ENCODE measurements around the gene MMD2. TPM values are rescaled to one million over a fixed set of nuclear protein-coding genes. Genes with fewer than 3 reads are reported as not detected.

The MMD2 gene
- total and polyA plus RNA-seq, 2 donors (not counting 1 experiment from before 2014, with no cell fraction given), result not detected

DNA sequence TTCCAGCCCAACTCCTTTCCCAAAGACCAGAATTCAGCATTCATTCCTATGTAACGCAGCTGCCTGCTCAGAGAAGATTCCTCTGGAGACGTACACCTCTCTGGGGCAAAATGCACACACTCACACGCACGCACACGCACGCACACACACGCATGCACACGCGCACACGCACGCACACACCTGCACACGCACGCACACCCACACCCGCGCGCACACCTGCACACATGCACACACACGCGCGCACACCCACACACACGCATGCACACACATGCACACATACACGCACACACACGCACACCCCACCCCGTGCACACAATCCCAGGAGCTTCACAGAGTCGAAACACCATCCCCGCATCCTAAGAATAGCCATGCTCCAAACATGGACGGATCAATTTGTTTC, 13.0 kb downstream of the MMD2 start:
- Histone ChIP-seq H3K79me2 (ENCODE audit: control insufficient read depth, insufficient read depth, low read length) (no peaks in the 10 kb centered on the region), H3K27me3 (replicated peaks in 1 of 4; ENCODE audit: control extremely low read depth in 1 of 4, control insufficient read depth in 3 of 4, insufficient read depth in 4 of 4, low read length in 3 of 4) (peaks cover 0 to 12% (median 1%) of the 10 kb centered on the region in 4 experiments), H3K4me2 (replicated peaks; ENCODE audit: low read depth, low read length, poor library complexity, severe bottlenecking) (no peak overlapping the region), H2AFZ (ENCODE audit: insufficient read depth, low read depth, low read length, poor library complexity, severe bottlenecking) (no peak overlapping the region), H3K9ac (ENCODE audit: low read length) (no peak overlapping the region), H4K20me1 (ENCODE audit: control insufficient read depth, insufficient read depth, low read length, poor library complexity, severe bottlenecking) (no peaks in the 10 kb centered on the region), H3K36me3 (replicated peaks in 1 of 2; ENCODE audit: control extremely low read depth in 1 of 2, control insufficient read depth in 1 of 2, extremely low read depth in 1 of 2, insufficient read depth in 2 of 2, low read length in 1 of 2) (no peaks in the 10 kb centered on the region), H3K4me3 (ENCODE audit: control extremely low read depth in 1 of 5, extremely low read depth in 1 of 5, insufficient read depth in 1 of 5, low read depth in 2 of 5, low read length in 4 of 5) (no peak overlapping the region), H3K9me3 (ENCODE audit: control extremely low read depth in 1 of 3, control insufficient read depth in 2 of 3, insufficient read depth in 1 of 3, low read length in 2 of 3) (peaks cover 0 to 11% (median 3%) of the 10 kb centered on the region in 3 donors), H3K4me1 (ENCODE audit: control insufficient read depth in 2 of 2, insufficient read depth in 2 of 2, low read length in 2 of 2) (no peaks in the 10 kb centered on the region), H3K27ac (ENCODE audit: low read length in 2 of 2) (no peak overlapping the region)
- no peak for DNase-seq
- no peak for TF ChIP-seq EZH2 (IDR thresholded peaks at IDR 0.05; ENCODE audit: borderline replicate concordance, insufficient read depth, low read depth, low read length, poor library complexity, severe bottlenecking)
- TF ChIP-seq, protein P1, sequence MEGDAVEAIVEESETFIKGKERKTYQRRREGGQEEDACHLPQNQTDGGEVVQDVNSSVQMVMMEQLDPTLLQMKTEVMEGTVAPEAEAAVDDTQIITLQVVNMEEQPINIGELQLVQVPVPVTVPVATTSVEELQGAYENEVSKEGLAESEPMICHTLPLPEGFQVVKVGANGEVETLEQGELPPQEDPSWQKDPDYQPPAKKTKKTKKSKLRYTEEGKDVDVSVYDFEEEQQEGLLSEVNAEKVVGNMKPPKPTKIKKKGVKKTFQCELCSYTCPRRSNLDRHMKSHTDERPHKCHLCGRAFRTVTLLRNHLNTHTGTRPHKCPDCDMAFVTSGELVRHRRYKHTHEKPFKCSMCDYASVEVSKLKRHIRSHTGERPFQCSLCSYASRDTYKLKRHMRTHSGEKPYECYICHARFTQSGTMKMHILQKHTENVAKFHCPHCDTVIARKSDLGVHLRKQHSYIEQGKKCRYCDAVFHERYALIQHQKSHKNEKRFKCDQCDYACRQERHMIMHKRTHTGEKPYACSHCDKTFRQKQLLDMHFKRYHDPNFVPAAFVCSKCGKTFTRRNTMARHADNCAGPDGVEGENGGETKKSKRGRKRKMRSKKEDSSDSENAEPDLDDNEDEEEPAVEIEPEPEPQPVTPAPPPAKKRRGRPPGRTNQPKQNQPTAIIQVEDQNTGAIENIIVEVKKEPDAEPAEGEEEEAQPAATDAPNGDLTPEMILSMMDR (IDR thresholded peaks at IDR 0.05), result no peak
- intact Hi-C loops (cut with micrococcal nuclease), result no loop called here
- H3K4me3 Mint-ChIP-seq, result no peak overlapping the region
- CTCF ChIA-PET, result no interaction called here
- POLR2A ChIA-PET, result no interaction called here
- ATAC-seq (ENCODE audit: low read depth), result no peak
- peaks cover 3% of the 10 kb centered on the region for H3K9me3 Mint-ChIP-seq (ENCODE audit: insufficient read depth)
- H3K4me1 Mint-ChIP-seq, result no peaks in the 10 kb centered on the region
- 95% methylated on average over 21 of the region's 26 CpGs for WGBS (ENCODE audit: insufficient coverage)
- no peak overlapping the region for H3K27ac Mint-ChIP-seq
- peaks cover 17% of the 10 kb centered on the region for H3K27me3 Mint-ChIP-seq

DNA sequence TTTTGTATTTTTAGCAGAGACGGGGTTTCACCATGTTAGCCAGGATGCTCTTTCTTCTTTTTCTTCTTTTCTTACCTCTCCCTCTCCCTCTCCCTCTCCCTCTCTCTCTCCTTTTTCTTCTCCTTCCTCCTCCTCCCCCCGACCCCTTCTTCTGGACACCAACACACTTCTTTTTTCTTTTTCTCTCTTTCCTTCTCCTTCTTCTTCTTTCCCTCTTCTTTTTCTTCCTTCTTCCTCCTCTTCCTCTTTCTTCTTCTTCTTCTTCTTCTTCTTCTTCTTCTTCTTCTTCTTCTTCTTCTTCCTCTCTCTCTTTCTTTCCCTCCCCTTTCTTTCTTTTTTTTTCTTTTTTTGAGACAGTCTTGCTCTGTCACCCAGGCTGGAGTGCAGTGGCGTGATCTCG, 14.0 kb downstream of the MMD2 start:
- intact Hi-C loops (cut with micrococcal nuclease), result no loop called here
- H3K27ac Mint-ChIP-seq, result no peak overlapping the region
- 88% methylated on average over 4 of the region's 4 CpGs for WGBS (ENCODE audit: insufficient coverage)

More for the DNA sequence above, 14.0 kb downstream of the MMD2 start:
- CTCF ChIA-PET, result no interaction called here
- no peak overlapping the region for H3K9ac ChIP-seq (ENCODE audit: low read length)
- no peak for TF ChIP-seq EZH2 (IDR thresholded peaks at IDR 0.05; ENCODE audit: borderline replicate concordance, insufficient read depth, low read depth, low read length, poor library complexity, severe bottlenecking)
- TF ChIP-seq, protein P1 (IDR thresholded peaks at IDR 0.05), result no peak
- no peak overlapping the region for H2AFZ ChIP-seq (ENCODE audit: insufficient read depth, low read depth, low read length, poor library complexity, severe bottlenecking)
- no peaks in the 10 kb centered on the region for H4K20me1 ChIP-seq (ENCODE audit: control insufficient read depth, insufficient read depth, low read length, poor library complexity, severe bottlenecking)
- no peaks in the 10 kb centered on the region for H3K36me3 ChIP-seq (replicated peaks in 1 of 2; ENCODE audit: control extremely low read depth in 1 of 2, control insufficient read depth in 1 of 2, extremely low read depth in 1 of 2, insufficient read depth in 2 of 2, low read length in 1 of 2)
- H3K27me3 ChIP-seq (replicated peaks in 1 of 4; ENCODE audit: control extremely low read depth in 1 of 4, control insufficient read depth in 3 of 4, insufficient read depth in 4 of 4, low read length in 3 of 4), result peaks cover 0 to 10% (median 1%) of the 10 kb centered on the region in 4 experiments
- H3K79me2 ChIP-seq (ENCODE audit: control insufficient read depth, insufficient read depth, low read length), result no peaks in the 10 kb centered on the region
- Mint-ChIP-seq H3K27me3 (peaks cover 14% of the 10 kb centered on the region), H3K4me3 (no peak overlapping the region), H3K4me1 (no peaks in the 10 kb centered on the region), H3K9me3 (ENCODE audit: insufficient read depth) (peaks cover 3% of the 10 kb centered on the region)
- ATAC-seq (ENCODE audit: low read depth) (no peak), DNase-seq (no peak)
- no peak overlapping the region for H3K4me3 ChIP-seq (ENCODE audit: control extremely low read depth in 1 of 5, extremely low read depth in 1 of 5, insufficient read depth in 1 of 5, low read depth in 2 of 5, low read length in 4 of 5)
- no peak overlapping the region for H3K27ac ChIP-seq (ENCODE audit: low read length in 2 of 2)
- no peaks in the 10 kb centered on the region for H3K4me1 ChIP-seq (ENCODE audit: control insufficient read depth in 2 of 2, insufficient read depth in 2 of 2, low read length in 2 of 2)
- POLR2A ChIA-PET, result no interaction called here
- H3K4me2 ChIP-seq (replicated peaks; ENCODE audit: low read depth, low read length, poor library complexity, severe bottlenecking), result no peak overlapping the region
- peaks cover 0 to 11% (median 3%) of the 10 kb centered on the region in 3 donors for H3K9me3 ChIP-seq (ENCODE audit: control extremely low read depth in 1 of 3, control insufficient read depth in 2 of 3, insufficient read depth in 1 of 3, low read length in 2 of 3)

Data from B cell (primary cell).